GM21390 (cell line): ENCODE results near the gene PLXNB1.
"Not testable (repeated sequence)": the region's sequence is repeated elsewhere in the genome, so short reads cannot be mapped to it uniquely, and the experiment has no call there.

Experiments used
- ATAC-seq: cut with Tn5 transposase; IDR thresholded peaks from one replicate; pipeline ENCODE4 v1.9.1; 2021; ENCODE audit not compliant: unreplicated experiment

Gene PLXNB1

GRCh38 chr3:48407542-48408099 is 22.3 kb downstream of the PLXNB1 start:
- no peak for ATAC-seq

GRCh38 chr3:48406443-48407431 is 23.1 kb downstream of the PLXNB1 start:
- no peak for ATAC-seq

GRCh38 chr3:48405971-48406370 is 23.9 kb downstream of the PLXNB1 start:
- no peak for ATAC-seq

GRCh38 chr3:48405343-48405881 is 24.5 kb downstream of the PLXNB1 start:
- ATAC-seq: no peak

GRCh38 chr3:48404440-48405342 is 25.2 kb downstream of the PLXNB1 start:
- no peak for ATAC-seq

- ATAC-seq: no peak
Observed at GRCh38 chr3:48403533-48404439, 26.1 kb downstream of the PLXNB1 start.

- ATAC-seq: no peak
Observed at GRCh38 chr3:48402907-48403306, 27.0 kb downstream of the PLXNB1 start.

- ATAC-seq: no peak
Observed at GRCh38 chr3:48402281-48402732, 27.6 kb downstream of the PLXNB1 start.

- ATAC-seq: not testable (repeated sequence)
Observed at GRCh38 chr3:48401434-48401901, 28.4 kb downstream of the PLXNB1 start.

- no peak for ATAC-seq
Observed at GRCh38 chr3:48400824-48401433, 29.0 kb downstream of the PLXNB1 start.

- no peak for ATAC-seq
Observed at GRCh38 chr3:48399387-48400172, 30.3 kb downstream of the PLXNB1 start.

- no peak for ATAC-seq
Observed at GRCh38 chr3:48398701-48399386, 31.0 kb downstream of the PLXNB1 start.

GRCh38 chr3:48397767-48398681 is 31.9 kb downstream of the PLXNB1 start:
- ATAC-seq: no peak

- no peak for ATAC-seq
Observed at GRCh38 chr3:48395714-48396113, 34.2 kb downstream of the PLXNB1 start.

- no peak for ATAC-seq
Observed at GRCh38 chr3:48394391-48394790, 35.5 kb downstream of the PLXNB1 start.

- no peak for ATAC-seq
Observed at GRCh38 chr3:48388966-48389365, 40.9 kb downstream of the PLXNB1 start.

GRCh38 chr3:48387634-48388033 is 42.3 kb downstream of the PLXNB1 start:
- ATAC-seq: no peak
